WTC11 (cell line): ENCODE data around the gene CHD9.

ENCODE experiments used
- ATF2 ChIP-seq: sonication (generic); formaldehyde crosslinking; IDR thresholded peaks from 2 replicates; pipeline ENCODE4 v1.8.1; 2022; ENCODE audit warnings: low read depth, missing genetic modification reagents, borderline replicate concordance
- CTCF ChIP-seq: fragments of 200-600 bp; IDR thresholded peaks from 2 replicates; pipeline ENCODE4 v1.8.0; 2022; ENCODE audit warnings: antibody characterized with exemption
- ESRRA ChIP-seq: sonication (generic); formaldehyde crosslinking; IDR thresholded peaks from 2 replicates; pipeline ENCODE4 v1.8.1; 2022; ENCODE audit warnings: mild to moderate bottlenecking, missing genetic modification reagents, borderline replicate concordance
- MAX ChIP-seq: sonication (generic); formaldehyde crosslinking; IDR thresholded peaks from 2 replicates; pipeline ENCODE4 v1.8.0; 2022; ENCODE audit warnings: mild to moderate bottlenecking, missing genetic modification reagents
- NR1H2 ChIP-seq: sonication (generic); formaldehyde crosslinking; IDR thresholded peaks from 2 replicates; pipeline ENCODE4 v1.9.0; 2021; ENCODE audit warnings: mild to moderate bottlenecking, moderate library complexity, missing genetic modification reagents
- TEAD4 ChIP-seq: sonication (generic); formaldehyde crosslinking; IDR thresholded peaks from 2 replicates; pipeline ENCODE4 v1.8.0; 2022; ENCODE audit warnings: mild to moderate bottlenecking, missing genetic modification reagents
- USF2 ChIP-seq: sonication (generic); formaldehyde crosslinking; IDR thresholded peaks from 2 replicates; pipeline ENCODE4 v1.8.1; 2023; ENCODE audit warnings: mild to moderate bottlenecking, missing genetic modification reagents, moderate library complexity
- ZNF532 ChIP-seq: fragments of 250-450 bp; sonication (Bioruptor Pico); IDR thresholded peaks from 2 replicates; pipeline ENCODE4 v1.9.0; 2021; ENCODE audit warnings: mild to moderate bottlenecking, borderline replicate concordance

- TF ChIP-seq CTCF (no peak), ZNF532 (CRISPR knock-in tag) (no peak), NR1H2 (no peak), USF2 (CRISPR knock-in tag) (no peak), MAX (CRISPR knock-in tag) (no peak), ESRRA (CRISPR knock-in tag) (no peak), TEAD4 (CRISPR knock-in tag) (no peak), ATF2 (CRISPR knock-in tag) (no peak)
Measured at GRCh38 chr16:53291757-53292392, 237.1 kb downstream of the CHD9 start.
